Measurements from ENCODE around the gene LY6G5C. TPM values are rescaled to one million over a fixed set of nuclear protein-coding genes. Genes with fewer than 3 reads are reported as not detected.

The LY6G5C gene
- total and polyA plus RNA-seq, 2 donors: 0.37 to 4.0 TPM

DNA sequence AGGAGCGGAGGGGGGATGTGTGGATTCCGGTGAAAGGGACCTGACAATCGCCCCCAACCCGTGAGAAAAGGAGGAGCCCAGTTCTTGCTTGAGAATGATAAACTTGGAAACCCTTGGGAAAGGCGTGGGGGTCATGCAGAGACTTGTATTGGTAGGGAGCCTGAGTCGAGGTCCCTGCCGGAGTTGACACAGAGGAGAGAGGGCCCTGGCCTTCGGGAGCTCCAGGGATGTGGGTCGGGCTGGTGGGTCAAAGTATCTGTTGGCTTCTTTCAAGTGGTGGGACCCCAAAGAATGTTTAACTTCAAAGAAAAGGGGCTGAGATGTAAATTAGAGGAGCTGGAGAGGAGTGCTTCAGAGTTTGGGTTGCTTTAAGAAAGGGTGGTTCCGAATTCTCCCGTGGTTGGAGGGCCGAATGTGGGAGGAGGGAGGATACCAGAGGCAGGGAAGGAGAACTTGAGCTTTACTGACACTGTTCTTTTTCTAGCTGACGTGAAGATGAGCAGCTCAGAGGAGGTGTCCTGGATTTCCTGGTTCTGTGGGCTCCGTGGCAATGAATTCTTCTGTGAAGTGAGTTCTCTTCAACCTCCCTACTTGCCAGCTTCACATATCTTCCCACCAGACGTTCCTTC lies 14.4 kb downstream of the LY6G5C start:
- no peak for DNase-seq (ENCODE audit: extremely low spot score)
- H3K36me3 ChIP-seq (ENCODE audit: insufficient read depth): peaks cover 8% of the 10 kb centered on the region
- H3K4me3 ChIP-seq (ENCODE audit: low read depth, low read length): peak overlapping the region; percentile 80
- H3K27ac ChIP-seq (ENCODE audit: low read depth): peak overlapping the region; percentile 87
- WGBS: 4% methylated on average over 15 of the region's 15 CpGs
- no peaks in the 10 kb centered on the region for H3K4me1 ChIP-seq (ENCODE audit: insufficient read depth)

DNA sequence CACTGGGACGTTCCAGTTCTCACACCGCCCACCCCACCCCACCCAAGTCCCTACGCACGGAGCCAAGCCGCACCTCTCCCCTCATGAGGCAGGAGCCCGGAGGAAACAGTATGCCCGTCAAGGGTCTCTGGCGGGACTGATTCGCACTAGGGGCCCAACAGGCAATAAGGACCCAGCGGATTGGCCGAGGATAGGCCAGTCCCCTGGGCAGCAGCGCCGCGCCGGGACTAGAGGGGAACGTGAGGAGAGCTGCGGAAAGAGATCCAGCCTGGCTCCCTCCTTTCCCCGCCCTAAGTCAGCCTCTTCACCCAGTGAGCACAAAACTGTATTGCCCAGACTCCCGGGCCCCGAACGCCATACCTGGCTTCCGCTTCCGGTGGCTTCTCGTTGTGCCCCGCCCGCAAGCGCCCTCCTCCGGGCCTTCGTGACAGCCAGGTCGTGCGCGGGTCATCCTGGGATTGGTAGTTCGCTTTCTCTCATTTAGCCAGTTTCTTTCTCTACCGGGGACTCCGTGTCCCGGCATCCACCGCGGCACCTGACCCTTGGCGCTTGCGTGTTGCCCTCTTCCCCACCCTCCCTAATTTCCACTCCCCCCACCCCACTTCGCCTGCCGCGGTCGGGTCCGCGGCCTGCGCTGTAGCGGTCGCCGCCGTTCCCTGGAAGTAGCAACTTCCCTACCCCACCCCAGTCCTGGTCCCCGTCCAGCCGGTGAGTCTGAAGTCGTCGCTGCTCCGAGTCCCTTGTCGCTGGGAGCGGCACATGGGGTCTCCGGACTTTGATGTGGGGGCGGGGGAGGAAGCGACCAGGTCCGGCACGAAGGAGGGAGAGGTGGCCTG lies 15.1 kb downstream of the LY6G5C start, which contains the start of gene CSNK2B:
TSS of gene CSNK2B (plus strand) at position 580 of the 836 bp plus-strand sequence. CDS start 752 bp downstream, outside the sequence.
- under 1% methylated on average over 63 of the region's 63 CpGs for WGBS
- peak; percentile 97 for DNase-seq (ENCODE audit: extremely low spot score)
- peak within 1 kb of the TSS; percentile 80 for H3K4me3 ChIP-seq (ENCODE audit: low read depth, low read length)
- peaks cover 7% of the 10 kb centered on the region for H3K36me3 ChIP-seq (ENCODE audit: insufficient read depth)
- H3K4me1 ChIP-seq (ENCODE audit: insufficient read depth): no peaks in the 10 kb centered on the region
- peak within 1 kb of the TSS; percentile 92 for H3K27ac ChIP-seq (ENCODE audit: low read depth)

DNA sequence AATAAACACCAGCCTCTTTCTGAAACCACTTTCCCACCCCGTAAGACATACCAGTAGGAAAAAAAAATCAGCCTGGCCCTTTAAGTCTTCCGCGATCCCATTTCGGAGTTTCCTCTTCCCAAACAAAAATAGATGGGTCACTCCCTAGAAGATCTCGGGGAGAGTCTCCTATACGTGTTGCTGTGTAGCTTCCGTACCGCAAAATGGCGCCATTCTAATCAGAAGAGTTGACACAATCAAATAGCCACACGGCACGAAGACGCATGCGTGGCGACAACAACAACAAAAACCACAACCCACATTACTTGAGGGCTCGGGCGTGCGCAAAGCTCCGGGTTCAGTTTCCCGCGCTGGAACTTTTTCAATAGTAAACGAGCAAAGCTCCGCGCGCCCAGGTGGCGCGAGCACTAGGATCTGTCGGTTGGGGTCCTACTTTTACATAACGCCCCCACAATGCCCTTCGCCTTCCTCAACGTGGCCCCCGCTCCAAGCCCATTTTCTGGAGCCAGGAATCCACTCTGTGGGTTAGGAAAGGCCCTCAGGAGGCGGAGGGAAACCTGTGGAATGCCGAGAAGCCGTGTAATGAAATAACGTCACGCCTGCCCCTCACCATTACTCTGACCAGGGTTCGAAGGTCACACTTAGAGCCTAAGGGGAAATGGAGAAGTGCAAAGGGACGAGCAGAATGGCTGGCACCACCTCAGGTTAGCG lies 15.9 kb downstream of the LY6G5C start, which contains the start of gene GPANK1:
TSS of gene GPANK1 (minus strand) at position 208 of the 711 bp plus-strand sequence. CDS start 519 bp downstream, outside the sequence.
- peaks cover 6% of the 10 kb centered on the region for H3K36me3 ChIP-seq (ENCODE audit: insufficient read depth)
- peak; percentile 92 for DNase-seq (ENCODE audit: extremely low spot score)
- peak within 1 kb of the TSS; percentile 92 for H3K27ac ChIP-seq (ENCODE audit: low read depth)
- under 1% methylated on average over 39 of the region's 39 CpGs for WGBS
- H3K4me3 ChIP-seq (ENCODE audit: low read depth, low read length): peak within 1 kb of the TSS; percentile 80
- no peaks in the 10 kb centered on the region for H3K4me1 ChIP-seq (ENCODE audit: insufficient read depth)

DNA sequence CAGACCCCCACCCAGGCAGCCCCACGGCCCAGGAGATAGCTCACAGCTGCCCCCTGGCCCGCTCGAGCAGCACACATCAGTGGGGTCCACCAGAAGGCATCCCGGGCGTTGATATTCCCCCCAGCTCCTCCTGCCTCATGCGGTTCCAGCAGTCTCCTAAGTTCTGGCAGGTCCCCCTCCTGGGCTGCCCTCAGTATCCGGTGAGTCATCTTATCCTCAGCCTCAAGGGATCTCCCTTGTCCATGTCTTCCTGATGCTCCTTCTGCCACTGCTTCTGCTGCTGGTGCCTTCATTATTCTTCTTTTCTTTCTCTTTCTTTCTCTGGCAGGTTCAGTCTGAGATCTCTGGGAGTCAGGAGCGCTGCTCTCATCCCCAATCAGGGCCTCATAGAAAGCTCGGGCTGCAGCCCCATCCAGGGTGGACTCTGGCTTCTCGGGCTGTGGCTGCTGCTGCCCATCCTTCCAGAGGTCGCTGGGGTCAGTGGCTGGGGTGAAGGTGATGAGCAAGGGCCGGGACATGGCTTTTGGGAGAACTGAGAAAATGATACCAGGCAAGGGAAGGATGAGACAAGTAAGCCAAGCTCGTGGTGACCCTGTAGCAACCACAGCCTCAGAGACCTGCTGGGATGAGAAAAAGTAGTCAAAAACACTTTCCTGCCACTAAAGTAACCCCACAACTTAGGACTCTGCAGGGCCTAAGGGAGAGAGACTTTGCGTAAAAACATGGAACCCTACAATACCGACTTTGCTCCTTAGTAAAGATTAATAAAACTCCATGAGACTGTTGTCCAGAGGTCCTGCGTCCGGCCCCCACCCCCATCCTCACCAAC lies 16.7 kb downstream of the LY6G5C start:
- no peak for DNase-seq (ENCODE audit: extremely low spot score)
- H3K36me3 ChIP-seq (ENCODE audit: insufficient read depth): peaks cover 1% of the 10 kb centered on the region
- 10% methylated on average over 17 of the region's 17 CpGs for WGBS
- H3K4me1 ChIP-seq (ENCODE audit: insufficient read depth): peaks cover 3% of the 10 kb centered on the region
- H3K4me3 ChIP-seq (ENCODE audit: low read depth, low read length): peak overlapping the region; percentile 80
- H3K27ac ChIP-seq (ENCODE audit: low read depth): peak overlapping the region; percentile 92

DNA sequence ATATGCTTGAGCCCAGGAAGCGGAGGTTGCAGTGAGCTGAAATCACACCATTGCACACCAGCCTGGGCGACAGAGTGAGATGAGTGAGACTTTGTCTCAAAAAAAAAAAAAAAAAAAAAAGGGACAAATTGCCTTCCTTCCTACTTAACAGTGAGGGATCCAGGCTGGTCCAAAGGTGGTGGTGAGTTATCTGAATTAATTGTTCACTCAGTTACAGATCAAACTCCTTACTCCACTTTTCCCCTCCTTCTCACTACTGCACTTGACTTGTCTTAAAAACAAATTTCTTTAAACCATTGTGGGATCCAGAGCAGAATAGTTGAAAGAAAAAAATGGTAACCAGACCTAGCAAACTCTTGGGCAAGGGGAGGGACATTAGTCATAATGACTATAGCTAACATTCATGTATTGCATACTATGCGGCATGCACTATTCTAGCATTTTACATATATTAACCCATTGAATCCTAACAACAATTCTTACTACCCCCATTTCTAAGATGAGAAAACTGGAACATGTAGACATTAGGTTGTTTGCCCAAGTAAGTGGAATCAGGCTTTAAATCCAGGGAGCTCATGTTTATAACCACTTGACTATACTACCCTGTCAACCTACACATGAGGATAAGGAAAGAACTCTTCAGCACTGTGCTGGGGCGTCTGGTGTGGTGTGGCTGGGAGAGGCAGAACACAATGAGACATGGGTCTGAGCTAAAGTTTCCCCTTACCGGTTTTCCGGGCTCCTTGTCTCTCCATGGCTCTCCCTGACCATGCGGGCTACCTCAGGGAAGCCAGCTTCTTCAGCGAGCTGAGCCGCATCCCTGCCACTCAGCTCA lies 17.5 kb downstream of the LY6G5C start:
- peak overlapping the region; percentile 80 for H3K4me3 ChIP-seq (ENCODE audit: low read depth, low read length)
- peak overlapping the region; percentile 49 for H3K27ac ChIP-seq (ENCODE audit: low read depth)
- peaks cover 3% of the 10 kb centered on the region for H3K4me1 ChIP-seq (ENCODE audit: insufficient read depth)
- no peaks in the 10 kb centered on the region for H3K36me3 ChIP-seq (ENCODE audit: insufficient read depth)
- no peak for DNase-seq (ENCODE audit: extremely low spot score)
- WGBS: 56% methylated on average over 9 of the region's 9 CpGs

DNA sequence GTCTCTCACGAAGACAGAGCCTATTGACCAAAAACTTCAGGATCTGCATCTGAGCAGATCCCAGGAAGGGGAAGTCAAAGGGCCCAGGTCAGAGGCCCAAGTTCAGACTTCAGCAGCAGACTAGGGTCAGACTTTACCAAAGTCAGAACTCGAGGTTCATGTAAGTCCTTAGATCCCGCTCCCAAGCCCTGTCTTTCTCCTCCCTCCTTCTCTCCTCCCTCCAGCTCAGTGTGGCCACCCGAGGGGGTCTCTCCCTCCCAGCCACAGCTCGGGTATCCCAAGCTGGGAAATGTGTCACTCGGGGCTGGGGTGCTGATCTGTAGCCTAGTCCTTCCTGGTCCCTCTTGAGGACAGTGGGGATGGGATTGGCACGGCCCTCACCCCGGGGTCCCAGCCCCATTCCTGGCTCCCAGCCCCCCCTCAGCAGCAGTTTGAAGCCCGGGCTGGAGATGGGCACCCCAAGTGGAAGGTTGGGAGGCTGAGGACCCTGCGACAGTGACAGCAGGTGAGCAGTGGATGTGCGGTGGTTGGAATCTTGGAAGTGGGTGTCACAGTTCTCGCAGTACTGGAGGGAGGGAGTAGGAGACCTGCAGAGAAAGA lies 18.6 kb downstream of the LY6G5C start:
- DNase-seq (ENCODE audit: extremely low spot score): no peak
- no peaks in the 10 kb centered on the region for H3K36me3 ChIP-seq (ENCODE audit: insufficient read depth)
- WGBS: 90% methylated on average over 12 of the region's 12 CpGs
- H3K4me1 ChIP-seq (ENCODE audit: insufficient read depth): peaks cover 3% of the 10 kb centered on the region
- no peak overlapping the region for H3K27ac ChIP-seq (ENCODE audit: low read depth)
- H3K4me3 ChIP-seq (ENCODE audit: low read depth, low read length): no peak overlapping the region

DNA sequence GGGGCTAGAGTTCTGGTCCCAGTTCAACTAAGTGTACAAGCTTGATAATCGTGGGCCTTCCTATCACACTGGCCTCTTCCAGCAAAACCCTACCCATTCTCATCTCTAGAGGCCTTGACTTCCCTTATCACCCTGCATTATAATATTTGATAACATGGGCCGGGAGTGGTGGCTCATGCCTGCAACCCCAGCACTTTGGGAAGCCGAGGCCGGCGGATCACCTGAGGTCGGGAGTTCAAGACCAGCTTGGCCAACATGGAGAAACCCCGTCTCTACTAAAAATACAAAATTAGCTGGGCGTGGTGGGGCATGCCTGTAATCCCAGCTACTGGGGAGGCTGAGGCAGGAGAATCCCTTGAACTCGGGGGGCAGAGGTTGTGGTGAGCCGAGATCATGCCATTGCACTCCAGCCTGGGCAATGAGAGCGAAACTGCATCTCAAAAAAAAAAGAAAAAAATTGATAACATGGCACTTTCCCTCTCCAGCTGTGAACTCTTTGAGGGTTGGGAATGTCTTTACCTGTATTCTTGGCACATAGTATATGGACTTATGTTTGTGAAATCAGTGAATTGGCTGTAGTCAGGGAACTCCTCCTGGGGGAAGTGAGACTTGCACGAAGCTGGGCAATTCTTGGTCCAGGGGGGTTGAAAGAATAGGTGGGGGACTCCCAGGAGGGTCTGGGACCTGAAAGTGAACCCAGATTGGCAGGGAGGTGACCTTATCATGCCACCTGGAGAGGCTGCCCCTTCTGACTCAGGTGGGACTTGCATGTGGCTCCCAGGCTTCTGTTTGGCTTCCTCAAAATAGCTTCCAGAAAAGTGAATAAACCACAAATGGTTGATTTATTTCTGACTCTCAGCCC lies 19.4 kb downstream of the LY6G5C start:
- H3K36me3 ChIP-seq (ENCODE audit: insufficient read depth): no peaks in the 10 kb centered on the region
- no peak for DNase-seq (ENCODE audit: extremely low spot score)
- WGBS: 75% methylated on average over 12 of the region's 12 CpGs
- H3K27ac ChIP-seq (ENCODE audit: low read depth): peak overlapping the region; percentile 92
- H3K4me3 ChIP-seq (ENCODE audit: low read depth, low read length): peak overlapping the region; percentile 81
- peaks cover 3% of the 10 kb centered on the region for H3K4me1 ChIP-seq (ENCODE audit: insufficient read depth)

DNA sequence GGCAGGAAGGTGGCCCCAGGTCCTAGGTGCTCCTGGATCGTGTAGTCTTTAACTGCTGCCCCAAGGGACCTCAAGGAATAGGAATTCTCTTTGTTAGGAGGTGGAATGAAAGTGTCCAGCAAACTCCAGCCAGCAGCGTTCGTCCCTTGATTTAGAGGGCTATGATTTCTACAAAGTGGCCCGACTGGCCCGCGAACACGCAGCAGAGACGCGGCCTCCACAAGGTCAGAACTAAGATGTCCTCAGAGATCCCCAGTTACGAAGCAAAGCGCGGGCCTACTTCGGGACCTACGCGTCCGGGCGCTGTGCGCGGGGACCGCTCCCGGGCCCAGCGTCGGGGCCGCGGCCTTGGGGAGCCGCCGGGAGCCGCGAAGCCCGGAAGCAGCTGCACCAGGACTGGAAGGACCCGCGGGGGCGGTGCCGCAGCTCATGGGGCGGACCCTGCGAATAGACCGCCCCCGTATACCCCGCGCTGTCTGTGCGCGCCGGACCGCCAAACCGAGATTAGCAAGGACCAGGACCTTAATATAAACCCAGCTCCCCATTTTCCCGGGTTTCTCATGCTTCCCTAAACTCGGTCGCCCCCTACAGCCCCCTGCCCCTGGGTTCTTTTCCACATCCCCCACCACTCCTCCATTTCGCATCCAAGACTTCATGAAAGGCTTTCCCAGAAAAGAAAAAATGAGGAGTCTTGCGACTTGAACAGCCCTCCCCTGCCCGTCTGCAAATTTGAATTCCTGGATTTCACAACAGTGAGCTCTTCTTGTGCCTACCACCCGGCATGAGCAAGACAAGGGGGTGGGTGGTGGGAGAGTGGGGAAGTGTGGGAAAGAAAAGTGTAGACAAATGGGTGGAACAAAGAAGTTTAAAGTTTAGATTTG lies 20.2 kb downstream of the LY6G5C start, which contains the start of gene C6orf47:
TSS of gene C6orf47 (minus strand) at position 398 of the 881 bp plus-strand sequence. CDS start 831 bp downstream, outside the sequence.
- peaks cover 3% of the 10 kb centered on the region for H3K4me1 ChIP-seq (ENCODE audit: insufficient read depth)
- WGBS: under 1% methylated on average over 52 of the region's 52 CpGs

DNA sequence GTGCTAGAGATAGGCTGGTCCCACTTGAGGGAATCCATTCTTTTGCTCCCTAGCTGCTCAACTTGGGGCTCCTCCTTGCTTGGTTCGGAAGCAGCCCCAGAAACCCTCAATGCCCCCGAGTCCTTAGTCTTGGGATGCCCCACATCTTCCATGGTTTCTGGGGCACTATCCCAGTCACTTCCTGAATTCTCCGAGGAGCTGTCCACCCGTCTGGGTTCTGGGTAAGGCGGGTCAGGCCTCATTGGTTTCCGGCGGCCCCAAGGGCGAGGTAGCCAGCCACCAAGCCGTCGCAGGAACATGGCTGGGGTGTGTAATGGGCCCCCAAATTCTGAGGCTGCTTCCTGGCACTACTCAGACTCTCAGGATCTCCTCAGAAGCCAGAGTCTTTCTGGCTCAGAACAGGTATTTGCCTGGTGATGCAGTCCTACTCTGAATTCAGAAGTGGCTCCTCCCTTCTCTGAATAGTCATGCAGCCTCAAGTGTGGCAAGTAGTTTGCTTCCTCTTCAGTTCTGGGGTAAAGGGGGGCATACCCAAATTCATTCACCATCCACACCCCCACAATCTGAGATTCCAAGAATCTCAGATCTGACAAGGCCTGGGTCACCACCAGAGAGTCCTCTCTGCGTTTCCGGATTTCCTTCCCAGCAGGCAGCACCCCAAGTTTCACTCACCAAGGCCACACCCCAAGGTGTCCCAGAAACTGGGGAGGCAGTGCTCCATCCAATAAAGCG lies 21.1 kb downstream of the LY6G5C start:
- Histone ChIP-seq H3K36me3 (ENCODE audit: insufficient read depth) (no peaks in the 10 kb centered on the region), H3K4me3 (ENCODE audit: low read depth, low read length) (peak overlapping the region; percentile 81), H3K27ac (ENCODE audit: low read depth) (peak overlapping the region; percentile 92), H3K4me1 (ENCODE audit: insufficient read depth) (peaks cover 3% of the 10 kb centered on the region)
- DNase-seq (ENCODE audit: extremely low spot score): no peak
- WGBS: 21% methylated on average over 13 of the region's 13 CpGs

More for the DNA sequence above, 20.2 kb downstream of the LY6G5C start, which contains the start of gene C6orf47:
- DNase-seq (ENCODE audit: extremely low spot score): peak; percentile 54
- Histone ChIP-seq H3K36me3 (ENCODE audit: insufficient read depth) (no peaks in the 10 kb centered on the region), H3K4me3 (ENCODE audit: low read depth, low read length) (peak within 1 kb of the TSS; percentile 81), H3K27ac (ENCODE audit: low read depth) (peak within 1 kb of the TSS; percentile 92)
